NT2/D1 (cell line): ENCODE results near the gene TCF25.

Experiments
- DNase-seq: peaks from one replicate; pipeline ENCODE4 v3.0.0-alpha.2; 2011; ENCODE audit warnings: low read depth, low spot score
- H3K27me3 ChIP-seq: 2 replicates; pipeline ENCODE4 v1.6.0; 2011; ENCODE audit warnings: mild to moderate bottlenecking; ENCODE audit not compliant: insufficient read length, insufficient read depth
- H3K36me3 ChIP-seq: 2 replicates; pipeline ENCODE4 v1.6.1; 2011; ENCODE audit warnings: mild to moderate bottlenecking, low read length, mixed read lengths; ENCODE audit not compliant: insufficient read depth, insufficient read length
- H3K4me1 ChIP-seq: 2 replicates; pipeline ENCODE4 v1.5.1; 2011; ENCODE audit not compliant: insufficient read depth, insufficient read length
- H3K4me3 ChIP-seq: 2 replicates; pipeline ENCODE4 v1.5.1; 2011; ENCODE audit warnings: low read depth; ENCODE audit not compliant: insufficient read length
- H3K9ac ChIP-seq: 2 replicates; pipeline ENCODE4 v1.6.0; 2011; ENCODE audit warnings: low read depth; ENCODE audit not compliant: insufficient read length
- H3K9me3 ChIP-seq: 2 replicates; pipeline ENCODE4 v1.5.1; 2011; ENCODE audit warnings: mild to moderate bottlenecking, low read length; ENCODE audit not compliant: insufficient read depth
- SUZ12 ChIP-seq: IDR thresholded peaks from 2 replicates; pipeline ENCODE4 v1.6.1; 2011; ENCODE audit not compliant: insufficient read length, insufficient read depth; ENCODE audit errors: extremely low read depth
- YY1 ChIP-seq: IDR thresholded peaks from 2 replicates; pipeline ENCODE4 v1.6.1; 2011; ENCODE audit not compliant: insufficient read length, insufficient read depth
- ZNF274 ChIP-seq: IDR thresholded peaks from 2 replicates; pipeline ENCODE4 v1.6.1; 2011; ENCODE audit warnings: mild to moderate bottlenecking, low read depth, low read length

The TCF25 gene

GRCh38 chr16:89956505-89957215 is 83.3 kb downstream of the TCF25 start:
- peaks cover 70% of the 10 kb centered on the region for H3K36me3 ChIP-seq
- no peak for DNase-seq
- no peak for TF ChIP-seq YY1
- no peak for TF ChIP-seq SUZ12
- no peak for TF ChIP-seq ZNF274
- no peak overlapping the region for H3K4me3 ChIP-seq
- peaks cover 11% of the 10 kb centered on the region for H3K4me1 ChIP-seq
- no peaks in the 10 kb centered on the region for H3K27me3 ChIP-seq
- no peak overlapping the region for H3K9ac ChIP-seq
- no peaks in the 10 kb centered on the region for H3K9me3 ChIP-seq

DNA sequence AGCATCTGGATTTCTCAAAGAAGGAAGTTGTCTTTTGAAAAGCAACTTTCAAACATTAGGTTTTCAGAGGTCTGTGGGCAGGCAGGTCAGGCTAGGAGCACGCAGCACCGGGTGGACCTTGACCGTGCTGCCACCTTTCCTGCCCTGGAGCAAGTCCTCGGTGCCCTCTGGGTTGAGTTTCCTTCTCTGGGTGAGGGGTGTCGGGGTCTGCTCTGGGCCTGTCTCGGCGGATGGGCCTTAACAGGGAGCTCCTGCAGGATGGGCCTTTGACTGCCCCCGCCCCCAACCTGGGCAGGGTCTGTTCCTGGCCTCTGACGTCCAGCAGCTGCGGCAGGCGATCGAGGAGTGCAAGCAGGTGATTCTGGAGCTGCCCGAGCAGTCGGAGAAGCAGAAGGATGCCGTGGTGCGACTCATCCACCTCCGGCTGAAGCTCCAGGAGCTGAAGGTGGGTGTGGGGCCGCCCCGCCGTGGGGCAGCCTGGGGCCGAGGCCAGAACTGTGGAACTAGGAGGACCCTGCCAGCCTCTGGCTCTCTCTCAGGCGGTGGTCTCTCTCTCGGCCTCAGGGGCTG is 83.9 kb downstream of the TCF25 start:
- Histone ChIP-seq H3K9me3 (no peaks in the 10 kb centered on the region), H3K36me3 (peaks cover 75% of the 10 kb centered on the region), H3K4me3 (no peak overlapping the region), H3K27me3 (no peaks in the 10 kb centered on the region), H3K9ac (no peak overlapping the region), H3K4me1 (peaks cover 11% of the 10 kb centered on the region)
- no peak for DNase-seq
- TF ChIP-seq YY1: no peak
- TF ChIP-seq SUZ12: no peak
- no peak for TF ChIP-seq ZNF274

DNA sequence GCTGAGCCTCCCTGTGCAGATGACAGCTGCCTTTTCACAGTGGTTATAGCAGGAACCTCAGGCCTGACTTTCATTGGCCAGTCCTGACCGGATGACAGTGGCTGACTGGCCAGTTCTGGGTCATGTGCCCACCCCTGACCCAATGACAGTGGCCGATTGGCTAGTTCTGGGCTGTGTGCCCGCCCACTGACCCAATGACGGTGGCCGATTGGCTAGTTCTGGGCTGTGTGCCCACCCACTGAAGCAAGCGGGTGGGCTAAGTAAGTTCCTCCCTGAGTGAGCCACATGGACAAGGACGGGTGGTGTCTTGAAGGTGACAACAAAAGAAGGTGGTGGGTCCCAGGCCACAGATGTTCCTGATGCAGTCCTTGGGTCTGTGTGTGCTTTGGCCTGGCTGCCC is 84.7 kb downstream of the TCF25 start:
- Histone ChIP-seq H3K36me3 (peaks cover 74% of the 10 kb centered on the region), H3K4me3 (no peak overlapping the region), H3K9ac (no peak overlapping the region), H3K27me3 (no peaks in the 10 kb centered on the region), H3K4me1 (peaks cover 11% of the 10 kb centered on the region), H3K9me3 (no peaks in the 10 kb centered on the region)
- TF ChIP-seq YY1 (no peak), ZNF274 (no peak), SUZ12 (no peak)
- DNase-seq: no peak

GRCh38 chr16:89958596-89958995 is 85.2 kb downstream of the TCF25 start:
- Histone ChIP-seq H3K4me3 (no peak overlapping the region), H3K9me3 (no peaks in the 10 kb centered on the region), H3K9ac (no peak overlapping the region), H3K36me3 (peaks cover 78% of the 10 kb centered on the region), H3K27me3 (no peaks in the 10 kb centered on the region), H3K4me1 (peaks cover 11% of the 10 kb centered on the region)
- no peak for TF ChIP-seq YY1
- DNase-seq: no peak

DNA sequence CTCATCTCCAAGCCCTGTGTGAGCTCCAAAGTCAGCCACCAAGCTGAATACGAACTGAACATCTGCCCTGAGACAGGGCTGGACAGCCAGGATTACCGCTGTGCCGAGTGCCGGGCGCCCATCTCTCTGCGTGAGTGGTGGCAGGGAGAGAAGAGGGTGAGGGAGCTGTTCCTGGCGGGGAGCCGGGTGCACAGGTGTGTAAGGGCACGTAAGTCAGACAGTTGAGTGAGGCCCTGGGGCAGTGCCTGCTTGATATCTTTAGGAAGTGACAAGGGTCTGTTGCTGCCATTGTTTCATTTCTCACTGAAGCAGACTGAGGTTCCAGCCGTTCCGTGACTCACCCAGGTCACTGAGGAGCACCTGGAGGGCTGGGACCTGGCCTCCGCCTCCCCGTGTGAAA is 87.6 kb downstream of the TCF25 start:
- Histone ChIP-seq H3K9me3 (no peaks in the 10 kb centered on the region), H3K27me3 (no peaks in the 10 kb centered on the region), H3K4me3 (no peak overlapping the region), H3K4me1 (no peaks in the 10 kb centered on the region), H3K36me3 (peaks cover 73% of the 10 kb centered on the region), H3K9ac (no peak overlapping the region)
- TF ChIP-seq YY1 (no peak), SUZ12 (no peak), ZNF274 (no peak)
- no peak for DNase-seq
